HG03039 (cell line): Measurements from ENCODE around the gene RAB40C.
A peak's percentile ranks its signal among the peaks of the same experiment; 100 is the strongest.

ENCODE experiments used
- ATAC-seq: cut with Tn5 transposase; IDR thresholded peaks from one replicate; pipeline ENCODE4 v1.9.1; 2021; ENCODE audit warnings: mild to moderate bottlenecking, moderate library complexity; ENCODE audit not compliant: unreplicated experiment

RAB40C gene

DNA sequence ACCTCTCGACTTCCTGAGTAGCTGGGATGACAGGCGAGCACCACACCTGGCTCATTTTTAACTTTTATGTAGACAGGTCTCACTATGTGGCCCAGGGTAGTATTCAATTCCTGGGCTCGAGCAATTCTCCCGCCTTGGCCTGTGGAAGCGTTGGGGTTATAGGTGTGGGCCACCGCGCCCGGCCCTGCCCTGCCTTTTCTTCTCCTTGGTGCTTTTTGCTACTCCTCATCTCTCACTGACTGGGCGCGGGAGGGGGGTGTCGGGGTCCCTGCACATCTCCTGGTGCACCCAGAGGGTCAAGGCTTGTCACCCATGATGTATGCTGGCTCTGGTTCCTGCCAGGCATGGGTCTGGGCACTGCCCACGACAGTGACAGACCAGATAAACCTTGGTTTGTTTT, 54.7 kb downstream of the RAB40C start:
- ATAC-seq, result no peak

DNA sequence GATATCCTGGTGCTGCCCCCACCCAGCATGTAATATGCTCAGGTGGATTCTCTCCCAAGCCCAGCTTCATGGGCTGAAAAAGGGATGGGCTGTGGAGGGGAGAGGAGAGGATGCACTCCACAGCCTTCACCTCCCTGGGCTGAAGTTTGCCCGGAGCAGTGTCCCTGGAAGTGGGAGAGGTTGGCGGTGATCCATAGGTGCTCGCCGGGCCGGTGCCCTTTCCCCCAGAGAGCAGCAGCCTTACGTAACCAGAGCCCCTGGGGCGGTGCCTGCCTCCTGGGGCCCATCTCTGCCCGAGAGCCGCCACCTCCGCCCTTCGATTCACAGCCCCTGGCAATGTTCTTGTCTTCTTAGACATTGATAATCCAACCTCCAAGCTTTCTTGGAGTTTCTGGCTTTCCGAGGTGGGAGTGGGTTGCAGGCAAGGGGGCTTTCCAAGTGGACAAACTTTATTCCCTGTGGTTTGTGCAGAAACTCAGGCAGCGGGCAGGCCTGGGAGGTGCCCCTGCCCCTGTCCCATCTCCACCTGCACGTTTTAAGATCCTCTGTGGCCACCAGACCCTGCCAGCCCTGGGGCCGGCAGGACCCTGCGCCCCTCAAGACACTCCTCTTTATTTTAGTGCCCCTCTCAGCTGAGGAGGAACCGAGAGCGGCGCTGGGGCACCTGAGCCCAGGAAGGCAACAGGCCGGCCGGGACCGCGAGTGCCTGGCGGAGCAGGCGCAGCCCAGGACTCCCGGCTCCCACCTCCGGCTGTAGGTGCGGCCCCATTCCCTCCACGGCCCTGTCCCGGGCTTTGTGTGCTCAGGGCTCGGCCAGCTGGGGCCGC, 56.2 kb downstream of the RAB40C start:
- no peak for ATAC-seq

DNA sequence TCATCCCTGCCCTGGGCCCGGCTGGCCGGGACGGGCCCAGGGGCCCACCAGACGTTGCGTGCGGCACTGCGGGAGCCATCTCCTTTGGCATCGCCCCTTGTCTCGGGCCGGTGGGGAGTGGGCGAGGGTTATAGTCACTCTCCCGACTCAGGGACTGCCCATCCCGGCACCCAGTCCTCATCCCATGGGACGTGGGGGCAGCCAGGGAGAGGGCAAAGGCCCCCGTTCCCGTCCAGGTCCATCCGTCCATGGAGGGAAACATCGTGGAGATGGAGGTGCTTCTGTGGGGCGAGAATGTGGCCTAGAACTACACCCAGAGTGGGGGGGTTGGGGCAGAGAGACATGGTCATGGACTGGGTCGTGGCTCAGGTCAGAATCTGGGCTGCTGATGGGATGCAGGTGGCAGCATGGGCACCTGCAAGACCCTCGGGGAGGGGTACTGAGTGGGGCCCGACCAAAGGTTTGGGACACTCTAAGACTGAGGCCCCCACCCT, 56.9 kb downstream of the RAB40C start:
- ATAC-seq, result no peak

DNA sequence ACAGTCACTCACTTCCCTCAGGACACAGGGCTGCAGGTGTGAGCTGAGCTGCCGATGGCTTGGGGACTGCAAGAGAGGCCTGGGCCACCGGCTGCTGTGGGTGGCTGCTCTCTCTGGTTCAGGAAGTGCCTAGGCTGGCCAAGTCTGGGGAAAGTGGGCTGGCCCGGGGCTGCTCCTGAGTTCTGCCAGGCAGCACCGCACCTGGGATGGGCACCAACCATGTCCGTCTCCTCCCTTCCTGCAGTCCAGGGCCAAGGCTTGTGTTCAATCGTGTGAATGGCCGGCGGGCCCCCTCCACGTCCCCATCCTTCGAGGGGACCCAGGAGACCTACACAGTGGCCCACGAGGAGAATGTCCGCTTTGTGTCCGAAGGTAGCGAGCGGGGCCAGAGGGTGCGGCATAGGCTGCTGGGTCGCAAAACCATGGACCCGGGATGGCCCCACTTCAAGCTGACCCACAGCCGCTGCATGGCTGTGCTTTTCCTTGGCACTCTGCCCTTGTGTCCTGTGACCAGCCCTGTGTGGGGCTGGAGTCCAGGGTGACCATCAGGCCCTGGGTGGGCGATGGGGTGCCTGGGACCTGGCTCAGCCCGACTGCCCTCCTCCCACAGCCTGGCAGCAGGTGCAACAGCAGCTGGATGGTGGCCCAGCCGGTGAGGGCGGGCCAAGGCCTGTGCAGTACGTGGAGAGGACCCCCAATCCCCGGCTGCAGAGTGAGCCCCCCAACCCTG, 57.5 kb downstream of the RAB40C start:
- ATAC-seq, result no peak

DNA sequence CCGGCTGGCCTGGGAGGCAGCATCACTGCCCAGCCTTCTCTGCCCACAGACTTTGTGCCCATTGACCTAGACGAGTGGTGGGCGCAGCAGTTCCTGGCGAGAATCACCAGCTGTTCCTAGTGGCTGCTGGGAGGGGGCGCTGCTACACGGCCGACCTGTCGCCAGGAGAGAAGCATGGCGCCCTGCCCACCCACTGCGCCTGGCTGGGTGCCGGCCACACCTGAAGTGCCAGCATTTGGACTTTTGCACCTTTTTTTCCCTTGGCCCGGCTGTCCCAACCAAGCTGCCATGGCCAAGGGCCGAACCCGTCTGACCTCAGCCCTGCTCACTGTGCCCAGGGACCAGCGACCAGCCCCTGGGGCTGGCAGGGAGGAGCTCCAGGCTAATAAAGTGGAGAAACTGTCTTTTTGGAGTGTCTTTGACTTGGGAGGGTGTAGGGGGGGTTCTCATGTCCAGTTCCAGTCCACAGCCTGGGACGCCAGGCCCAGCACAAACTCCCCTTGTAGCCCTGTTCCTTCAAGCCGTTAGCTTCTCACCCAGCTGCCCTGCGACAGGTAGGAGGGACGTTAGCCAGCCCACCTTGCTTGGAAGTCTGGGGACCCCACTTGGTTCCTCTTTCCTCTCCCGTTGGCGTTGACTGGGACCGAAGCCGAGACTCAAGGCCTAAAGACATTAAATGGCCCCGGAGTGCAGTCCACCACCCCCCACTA, 58.4 kb downstream of the RAB40C start:
- no peak for ATAC-seq

DNA sequence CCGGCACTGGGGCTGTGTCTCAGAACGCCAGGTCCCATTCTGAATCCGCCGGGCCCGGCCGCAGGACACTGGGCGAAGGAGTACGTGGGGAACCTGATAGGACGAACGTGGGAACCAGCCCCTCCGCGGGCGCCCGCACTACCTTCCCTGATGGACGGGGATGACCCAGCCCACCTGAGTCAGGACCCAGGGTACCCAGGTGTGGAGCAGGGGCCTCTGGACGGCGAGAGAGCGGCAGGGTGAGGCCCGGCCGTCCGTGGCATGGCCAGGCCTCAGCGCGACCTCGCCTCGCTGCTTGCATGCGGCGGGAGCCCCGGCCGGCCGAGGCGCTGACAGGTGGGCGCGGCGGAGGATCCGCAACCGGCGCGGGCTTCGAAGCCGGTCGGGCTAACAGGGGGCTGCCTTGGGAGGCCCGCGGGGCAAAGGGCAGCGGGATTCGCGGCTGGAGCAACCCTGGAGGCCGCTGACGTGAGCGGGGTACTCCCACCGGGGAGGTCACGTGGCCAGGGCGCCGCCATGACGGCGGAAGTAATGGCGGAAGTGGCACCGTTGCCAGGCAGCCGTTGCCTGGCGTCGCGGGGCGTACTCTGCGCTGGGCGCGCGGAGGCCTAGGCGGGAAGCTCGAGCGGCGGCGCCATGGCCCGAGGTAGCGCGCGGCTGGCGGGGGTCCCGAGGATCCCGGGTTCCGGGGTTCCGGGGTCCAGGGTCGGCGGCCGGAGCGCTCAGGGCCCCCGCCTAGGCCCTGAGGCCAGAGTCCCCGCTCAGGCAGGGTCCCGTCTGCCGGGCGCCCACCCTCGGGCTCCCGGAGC, 59.1 kb downstream of the RAB40C start, which contains the start of gene WDR90:
WDR90 (plus strand) TSS at position 585 of the 809 bp plus-strand sequence; CDS start at position 637, 52 bp downstream.
- peak; percentile 67 for ATAC-seq

DNA sequence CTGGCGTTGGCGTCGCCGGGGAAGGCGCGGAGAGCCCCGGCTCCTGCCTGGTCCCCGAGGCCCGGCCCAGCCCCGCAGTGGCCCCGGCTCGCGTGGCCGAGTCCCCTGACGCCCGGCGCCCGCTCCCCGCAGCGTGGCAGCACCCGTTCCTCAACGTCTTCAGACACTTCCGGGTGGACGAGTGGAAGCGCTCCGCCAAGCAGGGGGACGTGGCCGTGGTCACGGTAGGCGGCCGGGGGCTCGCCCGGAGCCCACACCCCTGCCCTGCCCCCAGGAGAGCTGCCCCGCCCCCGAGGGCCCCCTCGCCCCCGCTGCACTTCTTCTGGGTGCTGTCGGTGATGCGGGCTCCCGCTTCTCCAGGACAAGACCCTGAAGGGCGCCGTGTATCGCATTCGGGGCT, 59.8 kb downstream of the RAB40C start:
- ATAC-seq, result peak; percentile 4

DNA sequence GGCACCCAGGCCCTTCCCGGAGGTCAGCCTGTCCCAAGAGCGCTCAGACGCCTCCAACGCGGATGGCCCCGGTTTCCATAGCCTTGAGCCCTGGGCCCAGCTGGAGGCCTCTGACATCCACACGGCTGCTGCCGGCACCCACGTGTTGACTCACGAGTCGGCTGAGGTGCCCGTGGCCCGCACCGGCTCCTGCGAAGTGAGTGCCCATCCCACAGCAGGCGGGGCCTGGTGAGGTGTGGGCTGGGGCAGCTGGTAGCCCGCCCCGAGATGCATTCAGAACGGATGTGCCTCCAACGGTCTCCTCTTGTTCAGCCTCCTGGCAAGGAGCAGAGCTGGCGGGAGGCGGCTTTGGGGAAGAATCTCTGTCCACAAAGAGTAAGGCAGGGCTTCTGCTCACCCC, 62.0 kb downstream of the RAB40C start:
- no peak for ATAC-seq

DNA sequence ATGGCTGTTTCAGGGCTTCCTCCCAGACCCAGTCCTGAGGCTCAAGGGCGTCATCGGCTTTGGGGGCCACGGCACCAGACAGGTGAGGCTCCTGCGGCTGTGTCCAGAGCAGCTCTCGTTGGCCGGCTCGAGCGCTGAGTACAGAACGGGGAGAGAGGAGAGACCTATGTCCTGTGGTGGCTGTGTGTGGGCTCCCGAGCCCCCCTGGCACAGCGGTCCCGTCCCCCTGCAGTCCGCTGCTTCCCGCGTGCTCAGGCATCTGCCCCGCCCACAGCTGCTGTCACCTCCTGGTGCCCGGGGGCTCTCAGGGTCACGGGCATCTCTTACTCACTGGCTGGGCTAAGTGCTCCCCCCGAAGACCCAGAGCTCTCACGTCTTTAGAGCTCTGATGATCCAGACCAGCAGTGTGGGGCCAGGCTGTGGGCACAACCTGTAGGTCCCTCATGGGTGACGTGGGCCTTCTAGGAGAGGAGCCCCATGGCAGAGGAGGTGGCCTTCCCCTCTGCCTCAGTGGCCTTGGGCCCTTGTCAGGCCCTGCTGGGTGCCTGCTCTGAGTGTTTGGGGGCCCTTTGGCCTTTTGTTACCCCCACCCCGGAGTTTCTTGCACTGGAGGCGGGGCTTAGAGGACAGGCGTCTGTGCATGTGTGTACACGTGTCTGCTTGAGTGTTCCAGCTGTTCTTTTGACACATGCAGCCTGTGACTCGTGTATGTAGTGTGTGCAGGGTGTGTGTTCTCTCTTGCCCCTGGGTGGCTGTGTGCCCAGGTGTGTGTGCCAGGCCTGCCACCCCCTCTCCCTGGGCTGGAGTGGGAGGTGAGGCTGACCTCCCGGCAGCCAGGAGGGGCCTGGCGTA, 62.8 kb downstream of the RAB40C start:
- no peak for ATAC-seq

DNA sequence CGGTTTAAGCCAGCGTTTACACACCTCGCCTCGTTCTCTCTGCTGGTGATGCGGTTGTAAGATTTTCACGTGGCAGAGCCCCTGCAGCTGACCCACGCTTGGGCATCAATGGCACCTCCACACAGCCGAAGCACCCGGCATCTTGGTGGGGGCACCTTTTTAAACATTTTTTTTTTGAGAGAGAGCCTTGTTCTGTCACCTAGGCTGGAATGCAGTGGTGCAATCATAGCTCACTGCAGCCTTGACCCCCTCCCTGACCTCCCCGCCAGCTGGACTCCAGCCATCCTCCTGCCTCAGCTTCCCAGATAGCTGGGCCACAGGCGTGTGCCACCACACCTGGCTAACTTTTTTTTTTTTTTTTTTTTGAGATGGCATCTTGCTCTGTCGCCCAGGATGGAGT, 64.2 kb downstream of the RAB40C start:
- ATAC-seq, result no peak

DNA sequence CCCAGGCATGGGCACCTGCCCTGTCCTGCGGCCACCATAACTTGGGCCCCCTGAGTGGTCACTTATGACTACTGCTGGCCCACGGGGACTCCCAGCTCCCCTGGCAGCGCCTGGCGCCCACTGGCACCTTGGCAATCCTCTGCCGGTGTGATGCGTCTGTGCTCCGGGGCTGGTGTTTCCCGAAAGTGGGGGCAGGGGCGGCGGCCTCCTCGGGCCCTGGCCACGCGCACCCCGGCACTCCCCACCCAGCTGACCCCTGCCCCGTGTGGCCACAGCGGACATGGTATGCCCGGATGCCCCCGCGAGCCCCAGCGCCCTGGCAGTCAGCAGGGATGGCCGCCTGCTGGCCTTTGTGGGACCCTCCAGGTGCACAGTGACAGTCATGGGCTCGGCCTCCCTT, 67.6 kb downstream of the RAB40C start:
- ATAC-seq, result no peak

DNA sequence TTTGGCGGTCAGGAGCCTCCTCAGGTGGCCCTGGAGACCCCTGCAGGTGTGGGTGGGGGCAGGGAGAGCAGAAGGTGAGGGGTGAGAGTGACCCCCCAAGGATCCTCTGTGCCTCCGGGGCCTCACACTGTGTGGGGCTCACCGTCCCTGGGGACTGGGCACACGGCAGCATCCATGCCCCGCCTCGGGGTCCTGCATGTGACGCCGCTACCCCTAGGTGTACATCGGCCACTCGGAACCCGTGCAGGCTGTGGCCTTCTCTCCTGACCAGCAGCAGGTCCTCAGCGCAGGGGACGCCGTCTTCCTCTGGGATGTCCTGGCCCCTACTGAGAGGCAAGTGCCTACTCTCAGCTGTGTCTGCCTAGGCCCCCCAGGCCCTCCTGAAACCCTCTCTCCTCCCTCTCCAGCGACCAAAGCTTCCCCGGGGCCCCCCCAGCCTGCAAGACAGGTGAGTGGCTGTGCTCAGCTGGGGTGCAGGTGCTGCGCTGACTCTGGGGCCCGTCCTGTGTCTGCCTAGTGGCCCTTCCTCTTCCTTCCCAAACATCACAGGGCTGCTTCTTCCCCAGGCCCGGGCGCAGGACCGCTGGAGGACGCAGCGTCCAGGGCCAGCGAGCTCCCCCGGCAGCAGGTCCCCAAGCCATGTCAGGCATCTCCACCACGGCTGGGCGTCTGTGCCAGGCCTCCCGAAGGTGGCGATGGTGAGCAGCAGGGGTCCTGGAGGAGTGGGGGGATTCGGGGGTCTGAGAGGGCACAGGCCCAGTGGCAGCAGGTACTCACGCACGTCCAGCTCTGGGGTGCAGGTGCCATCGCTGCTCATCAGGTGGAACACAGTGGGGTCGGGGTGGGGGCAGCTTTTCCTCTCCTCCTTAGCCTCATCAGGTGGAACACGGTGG, 69.1 kb downstream of the RAB40C start:
- ATAC-seq, result no peak

DNA sequence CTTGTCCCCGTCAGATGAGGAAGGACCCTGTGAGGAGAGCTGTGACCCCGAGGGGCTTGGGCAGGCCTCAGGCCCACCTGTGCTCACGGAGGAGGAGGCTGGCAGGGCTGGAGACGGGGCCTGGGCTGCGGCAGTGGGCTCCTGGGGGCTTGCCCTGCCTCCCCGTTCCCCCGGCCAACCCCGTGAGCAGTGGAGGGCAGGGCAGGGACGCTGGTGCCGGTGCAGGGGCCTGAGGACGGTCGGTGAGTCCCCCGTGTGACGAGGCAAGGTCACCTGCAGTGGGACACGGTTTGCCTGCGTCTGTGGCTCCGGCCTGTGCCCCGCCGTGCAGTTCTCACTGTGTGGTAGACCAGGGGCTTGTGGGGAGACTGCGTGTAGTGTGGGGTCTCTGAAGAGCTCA, 69.8 kb downstream of the RAB40C start:
- no peak for ATAC-seq

DNA sequence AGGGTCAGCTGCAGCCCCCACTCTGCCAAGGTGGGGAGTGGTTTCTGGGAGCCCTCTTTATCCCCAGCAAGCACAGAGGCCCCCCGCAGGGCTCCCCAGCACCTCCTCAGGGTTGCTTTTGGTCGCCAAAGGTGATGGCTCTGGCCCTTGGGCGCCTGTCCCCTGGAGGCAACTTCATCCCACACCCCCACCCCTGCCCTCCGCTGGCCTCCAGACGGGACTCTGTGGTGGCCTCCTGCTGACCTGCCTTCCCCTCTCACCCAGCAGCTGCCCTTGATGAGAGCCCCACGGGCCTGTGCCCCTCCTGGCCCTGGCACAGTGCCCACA, 70.2 kb downstream of the RAB40C start:
- ATAC-seq, result no peak

DNA sequence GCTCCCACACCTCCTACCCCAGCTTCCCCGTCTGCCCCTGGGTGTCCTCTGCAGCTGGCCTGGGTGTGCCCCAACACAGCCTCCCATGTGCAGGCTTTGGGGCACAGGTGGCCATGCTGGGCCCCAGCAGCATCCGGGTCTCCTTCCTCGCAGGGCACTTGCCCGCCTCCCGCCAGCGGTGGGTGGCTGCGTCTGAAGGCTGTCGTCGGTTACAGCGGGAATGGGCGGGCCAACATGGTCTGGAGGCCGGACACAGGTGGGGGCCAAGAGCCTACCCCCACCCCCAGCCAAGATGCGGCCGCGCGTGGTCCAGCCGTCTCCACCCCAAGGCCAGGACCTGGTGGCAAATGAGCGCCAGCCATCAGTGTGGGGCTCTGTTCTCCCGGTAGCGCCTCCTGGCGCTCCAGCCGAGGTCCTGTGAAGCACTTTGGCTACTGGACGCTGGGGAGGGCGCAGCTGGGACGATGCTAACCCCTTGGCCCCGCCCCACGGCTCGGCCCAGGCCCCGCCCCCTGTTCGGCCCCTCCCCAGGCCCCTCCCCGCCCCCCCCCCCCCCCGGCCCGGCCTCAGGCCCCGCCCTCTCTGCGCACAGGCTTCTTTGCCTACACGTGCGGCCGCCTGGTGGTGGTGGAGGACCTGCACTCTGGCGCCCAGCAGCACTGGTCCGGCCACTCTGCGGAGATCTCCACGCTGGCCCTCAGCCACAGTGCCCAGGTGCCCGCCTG, 70.8 kb downstream of the RAB40C start:
- no peak for ATAC-seq

DNA sequence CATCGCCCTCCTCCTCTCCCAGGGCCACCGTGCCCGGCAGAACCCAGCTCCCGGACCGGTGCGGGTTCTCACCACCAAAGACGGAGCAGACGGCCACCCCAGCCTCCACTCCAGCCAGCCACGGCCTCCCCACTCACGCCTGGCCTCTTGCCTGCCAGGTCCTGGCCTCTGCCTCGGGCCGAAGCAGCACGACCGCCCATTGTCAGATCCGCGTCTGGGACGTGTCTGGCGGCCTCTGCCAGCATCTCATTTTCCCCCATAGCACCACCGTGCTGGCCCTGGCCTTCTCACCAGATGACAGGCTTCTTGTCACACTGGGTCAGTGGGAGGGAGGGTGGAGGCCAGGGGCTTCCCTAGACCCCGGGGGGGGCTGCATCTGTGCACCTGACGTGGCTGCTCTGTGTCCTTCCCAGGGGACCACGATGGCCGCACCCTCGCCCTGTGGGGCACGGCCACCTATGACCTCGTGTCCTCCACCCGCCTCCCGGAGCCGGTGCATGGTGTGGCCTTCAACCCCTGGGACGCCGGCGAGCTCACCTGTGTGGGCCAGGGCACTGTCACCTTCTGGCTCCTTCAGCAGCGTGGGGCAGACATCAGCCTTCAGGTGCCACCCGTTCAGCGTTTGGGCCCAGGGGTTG, 71.4 kb downstream of the RAB40C start:
- ATAC-seq, result no peak

DNA sequence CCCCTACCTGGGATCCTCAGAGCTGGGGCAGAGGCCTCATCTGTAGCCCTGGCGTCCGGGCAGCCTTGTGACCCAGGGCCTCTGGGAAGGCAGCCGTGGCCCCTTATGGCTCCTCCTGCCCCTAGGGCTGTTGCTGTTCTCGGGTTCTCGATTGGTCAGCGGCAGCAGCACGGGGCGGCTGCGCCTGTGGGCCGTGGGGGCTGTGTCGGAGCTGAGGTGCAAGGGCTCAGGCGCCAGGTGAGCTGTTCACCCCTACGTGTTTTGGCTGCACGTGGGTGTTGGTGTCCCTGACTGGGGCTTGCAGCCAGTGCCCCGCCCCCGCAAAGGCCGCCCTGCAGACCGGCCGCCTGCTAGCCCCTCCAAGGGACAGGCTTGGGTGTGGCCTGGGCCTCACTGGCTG, 72.2 kb downstream of the RAB40C start:
- no peak for ATAC-seq

DNA sequence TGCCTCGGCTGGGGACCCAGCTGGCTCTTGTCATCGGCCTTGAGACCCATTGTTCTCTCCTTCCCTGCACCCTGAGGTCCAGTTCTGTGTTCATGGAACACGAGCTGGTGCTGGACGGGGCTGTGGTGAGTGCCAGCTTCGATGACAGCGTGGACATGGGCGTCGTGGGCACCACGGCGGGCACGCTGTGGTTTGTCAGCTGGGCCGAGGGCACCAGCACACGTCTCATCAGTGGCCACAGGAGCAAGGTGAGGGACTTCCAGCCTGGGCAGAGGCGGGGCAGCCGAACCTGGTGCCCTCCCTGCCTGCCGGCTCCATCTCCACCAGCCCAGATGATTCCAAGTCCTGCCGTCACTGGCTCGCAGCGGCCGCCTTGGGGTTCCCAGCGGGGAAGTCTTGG, 72.7 kb downstream of the RAB40C start:
- ATAC-seq, result no peak
